Nucleus accumbens (tissue), 56 donors: Measurements from ENCODE around the gene RBMS3.
"Not testable (repeated sequence)": the region's sequence is repeated elsewhere in the genome, so short reads cannot be mapped to it uniquely, and the experiment has no call there.

Experiments
- DNase-seq, 56 donors: peaks; one replicate each; lab custom pipeline; 2025; lab: John Stamatoyannopoulos, UW

RBMS3 gene

GRCh38 chr3:29513236-29513635 is 232.4 kb downstream of the RBMS3 start:
- no peak for DNase-seq

DNA sequence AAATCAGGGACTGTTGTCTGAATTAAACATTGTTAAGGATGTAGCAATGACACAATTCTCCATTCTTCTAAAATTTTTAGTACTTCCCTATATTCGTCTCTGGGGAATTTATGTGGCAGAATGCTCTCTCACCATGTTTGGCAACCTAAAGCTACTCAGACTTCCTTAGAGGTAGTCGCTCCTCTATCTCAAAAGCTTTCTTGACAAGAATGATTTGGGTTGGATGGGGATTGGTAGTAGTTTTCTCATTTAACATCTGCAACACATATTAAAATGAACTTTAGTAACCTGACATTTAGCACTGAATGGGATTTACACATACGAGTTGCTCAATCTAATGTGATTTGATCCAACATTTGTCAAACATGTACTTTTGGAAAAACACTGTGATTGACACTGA is 233.3 kb downstream of the RBMS3 start:
- no peak for DNase-seq

DNA sequence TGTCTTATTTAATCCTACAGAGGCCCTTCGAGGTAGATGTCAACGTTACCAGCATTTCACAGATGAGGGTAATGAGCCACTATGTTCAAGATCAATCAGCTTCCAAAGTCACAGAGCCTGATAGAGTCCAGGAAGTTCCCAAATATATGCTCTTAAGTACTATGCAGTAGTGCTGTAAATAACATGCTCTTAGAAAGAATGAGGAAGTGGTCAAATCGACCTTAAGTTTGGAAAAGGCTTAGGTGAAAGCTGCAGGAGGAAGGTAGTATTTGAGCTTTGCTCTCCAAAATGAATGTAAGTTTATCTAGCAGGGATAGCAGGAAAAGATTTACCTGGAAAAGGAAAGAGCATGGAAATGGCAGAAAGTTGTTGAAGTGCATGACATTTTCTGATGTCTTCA is 234.0 kb downstream of the RBMS3 start:
- DNase-seq, result no peak

- DNase-seq, result no peak
Observed at GRCh38 chr3:29515451-29515850, 234.6 kb downstream of the RBMS3 start.

GRCh38 chr3:29516164-29516563 is 235.3 kb downstream of the RBMS3 start:
- DNase-seq, result no peak

DNA sequence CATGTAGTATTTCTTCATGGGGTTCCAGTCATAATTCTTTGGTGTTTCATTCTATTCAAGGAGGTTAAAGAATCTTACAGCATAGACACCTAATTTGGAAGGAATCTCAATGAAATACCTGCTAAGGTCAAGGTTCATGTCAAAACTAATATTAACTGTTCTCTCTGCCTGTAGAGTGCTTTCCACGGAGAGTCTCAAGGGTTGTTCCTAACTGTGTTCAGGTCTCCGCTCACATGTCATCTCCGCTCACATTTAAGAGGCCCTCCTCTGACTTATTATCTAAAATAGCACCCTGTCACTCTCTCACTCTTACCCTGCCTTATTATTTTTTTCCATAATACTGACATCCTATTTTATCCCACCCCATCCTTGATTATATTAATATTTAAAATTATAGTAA is 239.9 kb downstream of the RBMS3 start:
- no peak for DNase-seq

- DNase-seq, result no peak
Observed at GRCh38 chr3:29521293-29521692, 240.4 kb downstream of the RBMS3 start.

DNA sequence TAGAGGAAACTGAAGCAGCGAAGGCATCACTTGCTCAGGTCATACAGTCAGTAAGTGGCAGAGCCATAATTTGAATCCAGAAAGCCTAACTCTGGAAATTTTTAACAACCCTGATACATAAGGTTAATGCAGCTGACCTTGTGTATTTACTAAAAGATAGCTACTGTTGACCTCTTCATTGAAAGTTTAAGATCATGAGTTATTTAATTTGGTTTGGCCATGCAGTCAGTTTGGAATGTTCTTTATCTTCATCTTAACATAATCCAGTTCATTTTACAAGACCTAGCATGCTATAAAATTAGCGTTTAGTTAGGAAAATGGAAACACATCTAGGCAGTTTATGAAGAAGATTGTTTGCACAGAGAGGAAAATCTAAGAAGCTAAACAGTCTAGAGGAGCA is 240.9 kb downstream of the RBMS3 start:
- DNase-seq, result no peak

DNA sequence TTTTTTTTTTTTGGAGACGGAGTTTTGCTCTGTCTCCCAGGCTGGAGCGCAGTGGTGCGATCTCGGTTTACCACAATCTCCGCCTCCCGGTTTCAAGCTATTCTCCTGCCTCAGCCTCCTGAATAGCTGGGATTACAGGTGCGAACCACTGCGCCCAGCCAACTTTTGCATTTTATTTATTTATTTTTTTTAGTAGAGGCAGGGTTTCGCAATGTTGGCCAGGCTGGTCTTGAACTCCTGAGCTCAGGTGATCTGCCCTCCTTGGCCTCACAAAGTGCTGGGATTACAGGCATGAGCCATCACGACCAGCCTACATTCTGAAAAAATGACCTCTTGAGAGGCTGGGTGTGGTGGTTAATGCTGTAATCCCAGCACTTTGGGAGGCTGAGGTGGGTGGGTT is 243.6 kb downstream of the RBMS3 start:
- DNase-seq, result not testable (repeated sequence)

GRCh38 chr3:29525254-29525881 is 244.5 kb downstream of the RBMS3 start:
- DNase-seq, result peak in 2 of 56 donors; percentile 0 to 2

DNA sequence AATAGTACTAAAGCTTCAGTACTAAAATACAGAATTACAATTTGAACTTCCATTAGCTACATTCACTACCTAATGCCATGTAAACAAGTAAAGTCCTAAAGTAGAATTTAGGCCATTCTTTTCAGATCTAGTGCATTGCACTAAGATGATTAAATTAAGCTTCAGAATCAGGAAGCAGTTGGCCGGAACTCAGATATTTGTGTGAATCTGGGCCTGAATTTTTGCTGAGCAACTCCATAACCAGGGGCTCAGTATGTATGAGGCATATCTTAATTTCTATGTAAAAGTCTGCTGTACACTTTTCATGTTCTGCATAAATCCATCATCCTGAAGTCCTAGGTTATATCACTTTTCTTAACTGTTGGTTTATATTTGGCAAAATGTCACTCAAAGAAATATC is 246.4 kb downstream of the RBMS3 start:
- DNase-seq, result no peak

DNA sequence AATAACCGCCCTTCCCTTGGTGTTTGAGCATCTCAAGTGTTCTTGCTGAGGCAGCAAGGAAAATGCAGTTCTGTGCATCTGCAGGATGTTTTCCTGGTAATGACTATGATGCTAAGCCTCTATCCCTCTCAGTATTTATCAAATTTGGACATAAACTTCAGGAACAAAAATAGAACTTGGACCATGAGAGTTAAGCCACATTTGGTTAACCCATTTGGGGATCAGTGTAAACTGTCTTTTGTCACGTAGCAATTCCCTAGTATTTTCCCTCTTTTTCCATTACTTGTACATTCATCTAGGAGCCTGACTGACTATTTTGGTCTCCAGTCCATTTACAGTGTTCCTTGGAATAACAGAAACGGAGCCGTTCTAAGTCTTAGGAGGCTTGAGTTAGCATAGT is 250.8 kb downstream of the RBMS3 start:
- DNase-seq, result no peak

- no peak for DNase-seq
Observed at GRCh38 chr3:29532473-29532872, 251.6 kb downstream of the RBMS3 start.

DNA sequence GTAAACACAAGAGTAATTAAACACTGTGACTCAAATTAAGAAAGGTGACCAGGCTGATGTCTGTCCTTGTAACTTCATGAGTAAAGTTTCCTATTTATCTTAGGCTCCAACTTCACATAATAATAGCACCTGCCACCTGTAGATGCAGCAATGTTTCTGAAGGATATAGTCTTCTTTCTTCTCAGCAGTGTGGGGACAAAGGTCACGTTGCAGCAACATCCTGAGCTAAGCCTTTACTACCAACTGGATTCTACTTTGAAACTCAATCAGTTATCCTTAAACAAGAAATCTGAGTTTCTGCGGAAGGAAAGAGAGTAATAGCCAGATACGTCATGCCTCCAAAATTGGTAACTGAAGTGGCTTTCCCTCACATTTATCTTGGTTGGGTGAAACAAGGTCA is 253.1 kb downstream of the RBMS3 start:
- no peak for DNase-seq

GRCh38 chr3:29536016-29536758 is 255.3 kb downstream of the RBMS3 start:
- no peak for DNase-seq

DNA sequence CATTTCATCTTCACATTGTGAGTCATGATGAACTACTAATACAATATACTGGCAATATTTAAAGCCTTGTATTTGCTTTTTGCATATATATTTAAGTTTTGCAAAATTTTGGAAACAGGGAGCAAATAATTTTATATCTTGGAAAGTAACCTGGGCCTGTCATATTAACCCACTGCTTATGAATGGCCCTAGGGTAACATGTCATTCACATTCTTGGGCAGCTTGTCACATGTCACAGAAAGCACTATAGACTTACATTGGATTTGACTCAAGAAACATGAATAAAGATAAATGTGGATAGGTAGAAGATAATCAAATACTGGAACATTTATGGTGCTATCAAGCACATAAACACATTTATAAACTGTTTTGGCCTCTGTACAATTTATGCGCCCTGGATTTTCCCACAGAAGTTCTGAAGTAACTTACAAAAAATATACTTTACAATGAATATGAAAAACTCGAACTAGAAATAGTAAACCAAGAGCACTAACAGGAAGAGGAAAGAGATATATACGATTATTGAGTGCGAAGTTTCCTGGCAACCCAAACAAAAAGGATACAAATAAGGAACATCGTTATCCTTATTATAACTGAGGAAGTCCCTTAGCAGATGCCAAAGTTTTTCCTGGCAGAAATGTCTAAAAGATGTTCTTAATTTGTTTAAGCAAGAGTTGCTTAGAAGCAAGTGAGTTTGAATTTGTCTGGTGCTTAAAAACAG is 257.2 kb downstream of the RBMS3 start:
- DNase-seq, result no peak

DNA sequence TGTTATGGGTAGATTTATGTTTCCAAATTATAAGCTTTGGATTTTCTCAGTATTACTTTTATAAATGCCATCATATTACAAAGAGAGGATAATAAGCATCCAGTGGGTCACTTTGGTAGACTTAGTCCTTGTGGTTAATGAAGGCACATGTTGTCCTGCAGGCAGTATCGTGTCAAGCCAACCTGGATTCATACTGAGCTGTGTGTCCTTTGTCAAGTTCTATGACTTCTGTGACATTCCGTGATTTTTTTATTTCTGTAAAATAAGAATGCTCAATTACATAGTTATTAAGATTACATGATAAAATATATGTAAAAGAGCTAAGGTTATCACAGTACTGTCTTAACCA is 257.7 kb downstream of the RBMS3 start:
- no peak for DNase-seq

- no peak for DNase-seq
Observed at GRCh38 chr3:29540544-29540943, 259.7 kb downstream of the RBMS3 start.

GRCh38 chr3:29544701-29545363 is 264.0 kb downstream of the RBMS3 start:
- DNase-seq, result no peak

- no peak for DNase-seq
Observed at GRCh38 chr3:29545615-29546014, 264.7 kb downstream of the RBMS3 start.

DNA sequence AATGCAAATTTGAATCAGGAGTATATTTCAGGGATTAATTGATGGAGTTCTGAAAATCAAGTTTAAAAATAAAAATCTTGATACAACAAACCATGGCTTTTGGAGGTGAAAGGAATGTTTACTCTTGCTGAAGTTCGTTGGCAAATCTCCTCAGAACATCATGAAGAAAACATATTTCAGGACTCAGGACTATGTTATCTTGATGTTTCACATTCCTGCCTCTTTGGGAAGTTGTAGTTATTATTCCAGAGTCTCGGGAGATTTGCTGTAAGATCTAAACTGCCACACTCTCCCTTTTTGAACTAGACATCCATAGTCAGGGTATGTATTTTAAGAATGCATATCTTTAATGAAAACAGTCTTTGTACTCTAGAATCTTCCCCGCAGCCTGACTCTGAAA is 271.2 kb downstream of the RBMS3 start:
- DNase-seq, result no peak
